K562 (cell line): Measurements from ENCODE around the gene TP53BP2. TPM values are rescaled to one million over a fixed set of nuclear protein-coding genes. Genes with fewer than 3 reads are reported as not detected.

Source experiments
- BRF1 ChIP-seq: IDR thresholded peaks from 3 replicates; pipeline ENCODE4 v1.6.1; 2011; ENCODE audit warnings: borderline replicate concordance, mild to moderate bottlenecking; ENCODE audit not compliant: insufficient read length; ENCODE audit errors: extremely low read depth
- HDAC1 ChIP-seq, 2 experiments: fragments of 450-650 bp; IDR thresholded peaks; 2 replicates each; pipeline ENCODE4 v1.6.1; 2016 to 2017; ENCODE audit warnings: inconsistent platforms in 1 of 2, mild to moderate bottlenecking in 1 of 2, moderate library complexity in 1 of 2
- IRF9 ChIP-seq: fragments of 450-650 bp; IDR thresholded peaks from 2 replicates; pipeline ENCODE4 v1.6.1; 2016; ENCODE audit warnings: missing biosample characterization, missing genetic modification characterization
- NONO ChIP-seq, 2 experiments: fragments of 200-400 bp in 1 of 2; fragments of 450-650 bp in 1 of 2; formaldehyde crosslinking in 1 of 2; IDR thresholded peaks; 2 replicates each; pipeline ENCODE4 v1.6.1; 2017; ENCODE audit warnings: low read depth in 2 of 2, mild to moderate bottlenecking in 2 of 2, moderate library complexity in 2 of 2, low read length in 1 of 2
- SIN3B ChIP-seq: fragments of 450-650 bp; IDR thresholded peaks from 2 replicates; pipeline ENCODE4 v1.6.1; 2017; ENCODE audit warnings: low read depth, mild to moderate bottlenecking, moderate library complexity
- SMAD2 ChIP-seq: fragments of 150-350 bp; IDR thresholded peaks from 2 replicates; pipeline ENCODE4 v1.6.1; 2014; ENCODE audit warnings: low read depth, mild to moderate bottlenecking, low read length
- SMAD3 ChIP-seq: fragments of 450-650 bp; formaldehyde crosslinking; conservative IDR thresholded peaks from 2 replicates; pipeline ENCODE4 v1.4.0; 2020; ENCODE audit warnings: mild to moderate bottlenecking
- TCF7L2 ChIP-seq: fragments of 150-350 bp; IDR thresholded peaks from 2 replicates; pipeline ENCODE4 v1.6.1; 2016; ENCODE audit warnings: low read depth, mild to moderate bottlenecking, low read length, moderate library complexity
- ZBTB2 ChIP-seq: fragments of 450-650 bp; IDR thresholded peaks from 2 replicates; pipeline ENCODE4 v1.6.1; 2016; ENCODE audit warnings: antibody characterized with exemption
- ZNF146 ChIP-seq: IDR thresholded peaks from one replicate; pipeline ENCODE4 v1.6.1; 2018; ENCODE audit warnings: missing compliant biosample characterization; ENCODE audit not compliant: unreplicated experiment
- ZNF347 ChIP-seq: fragments of 450-650 bp; formaldehyde crosslinking; IDR thresholded peaks from 2 replicates; pipeline ENCODE4 v1.4.0; 2020; ENCODE audit warnings: low read depth, mild to moderate bottlenecking, moderate library complexity
- ZNF444 ChIP-seq: fragments of 250-450 bp; sonication (Bioruptor Pico); IDR thresholded peaks from 2 replicates; pipeline ENCODE4 v1.4.0; 2020; ENCODE audit warnings: mild to moderate bottlenecking, moderate library complexity
- ZNF561 ChIP-seq: fragments of 450-650 bp; formaldehyde crosslinking; conservative IDR thresholded peaks from 2 replicates; pipeline ENCODE4 v1.4.0; 2020; ENCODE audit warnings: mild to moderate bottlenecking, moderate library complexity
- ZNF589 ChIP-seq: fragments of 200-800 bp; sonication (Bioruptor generic); IDR thresholded peaks from 2 replicates; pipeline ENCODE4 v1.6.1; 2016; ENCODE audit warnings: low read depth, missing genetic modification characterization, missing compliant biosample characterization
- ZNF695 ChIP-seq: fragments of 450-650 bp; formaldehyde crosslinking; IDR thresholded peaks from 2 replicates; pipeline ENCODE4 v1.4.0; 2020; ENCODE audit warnings: mild to moderate bottlenecking, moderate library complexity
- polyA plus RNA-seq, 8 experiments: library from polyadenylated mRNA; depleted of rRNA in 4 of 8; stranded (reverse) in 5 of 8; unstranded in 3 of 8; fragments of >200 nt; fragmentation: Nextera tagmentation in 2 of 8; fragmentation: Illumina TruSeq in 1 of 8; extraction: Ambion mirVana in 2 of 8; extraction: Trizol in 1 of 8; gene quantifications; 2 replicates each; pipeline versions ENCODE4 v1.2.1 to v1.2.3, GENCODE V29; 2011 to 2014; ENCODE audit warnings: inconsistent platforms in 1 of 8, missing spikeins in 1 of 8
- total RNA-seq, 7 experiments: library from RNA; depleted of rRNA in 6 of 7; stranded (reverse); fragments of >200 nt in 6 of 7; fragmentation: Illumina TruSeq in 2 of 7; extraction: Trizol in 2 of 7; gene quantifications; 2 replicates each; pipeline versions ENCODE4 v1.2.1 to v1.2.3, GENCODE V29; 2011 to 2021; ENCODE audit warnings: low replicate concordance in 1 of 7
- TF ChIP-seq, protein P1 (sequence below): fragments of 250-450 bp; sonication (Bioruptor Pico); IDR thresholded peaks from 2 replicates; pipeline ENCODE4 v1.4.0; 2020; ENCODE audit warnings: mild to moderate bottlenecking, moderate library complexity
- TF ChIP-seq, protein P2 (sequence below): fragments of 250-450 bp; sonication (Bioruptor Pico); IDR thresholded peaks from 2 replicates; pipeline ENCODE4 v1.5.0; 2021; ENCODE audit warnings: mild to moderate bottlenecking, borderline replicate concordance
- TF ChIP-seq, protein P3 (sequence below): sonication (generic); formaldehyde crosslinking; IDR thresholded peaks from 2 replicates; pipeline ENCODE4 v1.8.0; 2022; ENCODE audit warnings: mild to moderate bottlenecking, missing genetic modification reagents, borderline replicate concordance

Gene TP53BP2
- total and polyA plus RNA-seq, 9 of the 15 experiments (the other 6 are each of a cell fraction or from before 2014, with no cell fraction given) = 17.0 to 69.6 (median 40.1) TPM

- no peak for TF ChIP-seq ZBTB2
- no peak for TF ChIP-seq ZNF589
- peak in 1 of 2 experiments; percentile 22; a peak in 1 of 4 replicates for TF ChIP-seq HDAC1 (IDR thresholded peaks at IDR 0.05)
- no peak for TF ChIP-seq IRF9 (tag)
- TF ChIP-seq, protein P1, sequence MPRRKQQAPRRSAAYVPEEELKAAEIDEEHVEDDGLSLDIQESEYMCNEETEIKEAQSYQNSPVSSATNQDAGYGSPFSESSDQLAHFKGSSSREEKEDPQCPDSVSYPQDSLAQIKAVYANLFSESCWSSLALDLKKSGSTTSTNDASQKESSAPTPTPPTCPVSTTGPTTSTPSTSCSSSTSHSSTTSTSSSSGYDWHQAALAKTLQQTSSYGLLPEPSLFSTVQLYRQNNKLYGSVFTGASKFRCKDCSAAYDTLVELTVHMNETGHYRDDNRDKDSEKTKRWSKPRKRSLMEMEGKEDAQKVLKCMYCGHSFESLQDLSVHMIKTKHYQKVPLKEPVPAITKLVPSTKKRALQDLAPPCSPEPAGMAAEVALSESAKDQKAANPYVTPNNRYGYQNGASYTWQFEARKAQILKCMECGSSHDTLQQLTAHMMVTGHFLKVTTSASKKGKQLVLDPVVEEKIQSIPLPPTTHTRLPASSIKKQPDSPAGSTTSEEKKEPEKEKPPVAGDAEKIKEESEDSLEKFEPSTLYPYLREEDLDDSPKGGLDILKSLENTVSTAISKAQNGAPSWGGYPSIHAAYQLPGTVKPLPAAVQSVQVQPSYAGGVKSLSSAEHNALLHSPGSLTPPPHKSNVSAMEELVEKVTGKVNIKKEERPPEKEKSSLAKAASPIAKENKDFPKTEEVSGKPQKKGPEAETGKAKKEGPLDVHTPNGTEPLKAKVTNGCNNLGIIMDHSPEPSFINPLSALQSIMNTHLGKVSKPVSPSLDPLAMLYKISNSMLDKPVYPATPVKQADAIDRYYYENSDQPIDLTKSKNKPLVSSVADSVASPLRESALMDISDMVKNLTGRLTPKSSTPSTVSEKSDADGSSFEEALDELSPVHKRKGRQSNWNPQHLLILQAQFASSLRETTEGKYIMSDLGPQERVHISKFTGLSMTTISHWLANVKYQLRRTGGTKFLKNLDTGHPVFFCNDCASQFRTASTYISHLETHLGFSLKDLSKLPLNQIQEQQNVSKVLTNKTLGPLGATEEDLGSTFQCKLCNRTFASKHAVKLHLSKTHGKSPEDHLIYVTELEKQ (CRISPR knock-in tag) = no peak
- TF ChIP-seq SMAD3 = no peak
- TF ChIP-seq, protein P2, sequence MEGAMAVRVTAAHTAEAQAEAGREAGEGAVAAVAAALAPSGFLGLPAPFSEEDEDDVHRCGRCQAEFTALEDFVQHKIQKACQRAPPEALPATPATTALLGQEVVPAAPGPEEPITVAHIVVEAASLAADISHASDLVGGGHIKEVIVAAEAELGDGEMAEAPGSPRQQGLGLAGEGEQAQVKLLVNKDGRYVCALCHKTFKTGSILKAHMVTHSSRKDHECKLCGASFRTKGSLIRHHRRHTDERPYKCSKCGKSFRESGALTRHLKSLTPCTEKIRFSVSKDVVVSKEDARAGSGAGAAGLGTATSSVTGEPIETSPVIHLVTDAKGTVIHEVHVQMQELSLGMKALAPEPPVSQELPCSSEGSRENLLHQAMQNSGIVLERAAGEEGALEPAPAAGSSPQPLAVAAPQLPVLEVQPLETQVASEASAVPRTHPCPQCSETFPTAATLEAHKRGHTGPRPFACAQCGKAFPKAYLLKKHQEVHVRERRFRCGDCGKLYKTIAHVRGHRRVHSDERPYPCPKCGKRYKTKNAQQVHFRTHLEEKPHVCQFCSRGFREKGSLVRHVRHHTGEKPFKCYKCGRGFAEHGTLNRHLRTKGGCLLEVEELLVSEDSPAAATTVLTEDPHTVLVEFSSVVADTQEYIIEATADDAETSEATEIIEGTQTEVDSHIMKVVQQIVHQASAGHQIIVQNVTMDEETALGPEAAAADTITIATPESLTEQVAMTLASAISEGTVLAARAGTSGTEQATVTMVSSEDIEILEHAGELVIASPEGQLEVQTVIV (CRISPR knock-in tag) = no peak
- no peak for TF ChIP-seq SMAD2
- peak; percentile 99 for TF ChIP-seq ZNF146 (CRISPR knock-in tag)
- no peak for TF ChIP-seq ZNF561 (CRISPR knock-in tag)
- TF ChIP-seq, protein P3, sequence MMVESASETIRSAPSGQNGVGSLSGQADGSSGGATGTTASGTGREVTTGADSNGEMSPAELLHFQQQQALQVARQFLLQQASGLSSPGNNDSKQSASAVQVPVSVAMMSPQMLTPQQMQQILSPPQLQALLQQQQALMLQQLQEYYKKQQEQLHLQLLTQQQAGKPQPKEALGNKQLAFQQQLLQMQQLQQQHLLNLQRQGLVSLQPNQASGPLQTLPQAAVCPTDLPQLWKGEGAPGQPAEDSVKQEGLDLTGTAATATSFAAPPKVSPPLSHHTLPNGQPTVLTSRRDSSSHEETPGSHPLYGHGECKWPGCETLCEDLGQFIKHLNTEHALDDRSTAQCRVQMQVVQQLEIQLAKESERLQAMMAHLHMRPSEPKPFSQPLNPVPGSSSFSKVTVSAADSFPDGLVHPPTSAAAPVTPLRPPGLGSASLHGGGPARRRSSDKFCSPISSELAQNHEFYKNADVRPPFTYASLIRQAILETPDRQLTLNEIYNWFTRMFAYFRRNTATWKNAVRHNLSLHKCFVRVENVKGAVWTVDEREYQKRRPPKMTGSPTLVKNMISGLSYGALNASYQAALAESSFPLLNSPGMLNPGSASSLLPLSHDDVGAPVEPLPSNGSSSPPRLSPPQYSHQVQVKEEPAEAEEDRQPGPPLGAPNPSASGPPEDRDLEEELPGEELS = no peak
- no peak for TF ChIP-seq TCF7L2
- TF ChIP-seq ZNF444 = no peak
- TF ChIP-seq BRF1 = no peak
- TF ChIP-seq ZNF347 (CRISPR knock-in tag) = no peak
- TF ChIP-seq NONO (IDR thresholded peaks at IDR 0.05; ENCODE audit: low read depth in 2 of 2, low read length in 1 of 2) = 0 out of 4 replicates have a peak, but pooled peaks of 1 of the 2 experiments have one; percentile 1
- TF ChIP-seq SIN3B = no peak
- no peak for TF ChIP-seq ZNF695 (CRISPR knock-in tag)
These were observed 2.8 kb upstream of the TP53BP2 start (continued) for GRCh38 chr1:223848536-223848935.
